ENCODE results near the gene WDR88. TPM values are rescaled to one million over a fixed set of nuclear protein-coding genes. Genes with fewer than 3 reads are reported as not detected.

Gene WDR88
- total RNA-seq, 4 donors from 2014 or later = not detected

DNA sequence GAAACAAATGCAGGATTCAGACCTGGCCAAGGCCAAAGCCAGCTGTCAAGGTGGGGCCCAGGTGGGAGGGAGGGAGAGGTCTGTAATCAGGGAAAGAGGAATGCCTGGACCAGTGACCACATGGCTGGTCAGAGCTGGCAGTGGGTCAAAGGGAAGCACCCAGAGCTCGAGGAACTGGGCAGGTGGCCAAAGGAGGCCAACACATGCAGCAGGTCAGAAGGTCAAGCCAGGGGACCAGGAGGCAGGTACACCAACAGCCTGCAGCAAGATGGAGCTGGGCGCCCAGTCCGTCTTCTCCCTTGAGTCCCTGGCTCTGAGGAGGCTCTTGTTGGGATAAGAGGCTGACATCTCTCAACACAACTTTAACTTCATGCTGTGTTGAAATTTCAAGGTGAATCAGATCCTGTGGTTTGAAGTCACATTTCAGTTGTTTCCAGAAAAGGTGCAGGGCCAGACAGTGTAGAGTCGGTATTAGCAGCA lies 33.8 kb upstream of the WDR88 start:
- H3K9me3 ChIP-seq = no peaks in the 10 kb centered on the region
- H3K27ac ChIP-seq (replicated peaks in 1 of 4) = no peak overlapping the region
- H3K36me3 ChIP-seq = peaks cover 81 to 99% (median 94%) of the 10 kb centered on the region in 4 donors
- intact Hi-C loops (cut with DNase I) = no loop called here
- no peaks in the 10 kb centered on the region for H3K27me3 ChIP-seq
- no peaks in the 10 kb centered on the region for H3K4me1 ChIP-seq
- TF ChIP-seq, protein P1, sequence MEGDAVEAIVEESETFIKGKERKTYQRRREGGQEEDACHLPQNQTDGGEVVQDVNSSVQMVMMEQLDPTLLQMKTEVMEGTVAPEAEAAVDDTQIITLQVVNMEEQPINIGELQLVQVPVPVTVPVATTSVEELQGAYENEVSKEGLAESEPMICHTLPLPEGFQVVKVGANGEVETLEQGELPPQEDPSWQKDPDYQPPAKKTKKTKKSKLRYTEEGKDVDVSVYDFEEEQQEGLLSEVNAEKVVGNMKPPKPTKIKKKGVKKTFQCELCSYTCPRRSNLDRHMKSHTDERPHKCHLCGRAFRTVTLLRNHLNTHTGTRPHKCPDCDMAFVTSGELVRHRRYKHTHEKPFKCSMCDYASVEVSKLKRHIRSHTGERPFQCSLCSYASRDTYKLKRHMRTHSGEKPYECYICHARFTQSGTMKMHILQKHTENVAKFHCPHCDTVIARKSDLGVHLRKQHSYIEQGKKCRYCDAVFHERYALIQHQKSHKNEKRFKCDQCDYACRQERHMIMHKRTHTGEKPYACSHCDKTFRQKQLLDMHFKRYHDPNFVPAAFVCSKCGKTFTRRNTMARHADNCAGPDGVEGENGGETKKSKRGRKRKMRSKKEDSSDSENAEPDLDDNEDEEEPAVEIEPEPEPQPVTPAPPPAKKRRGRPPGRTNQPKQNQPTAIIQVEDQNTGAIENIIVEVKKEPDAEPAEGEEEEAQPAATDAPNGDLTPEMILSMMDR (IDR thresholded peaks at IDR 0.05) = no peak
- TF ChIP-seq EP300 (IDR thresholded peaks at IDR 0.05) = no peak
- no peak for TF ChIP-seq POLR2A (IDR thresholded peaks at IDR 0.05; ENCODE audit: low read depth)
- no peak for TF ChIP-seq POLR2AphosphoS5 (IDR thresholded peaks at IDR 0.05)
- no peak overlapping the region for H3K4me3 ChIP-seq
- WGBS = 75% methylated on average over 4 of the region's 4 CpGs
- no peak for DNase-seq (ENCODE audit: extremely low spot score)

DNA sequence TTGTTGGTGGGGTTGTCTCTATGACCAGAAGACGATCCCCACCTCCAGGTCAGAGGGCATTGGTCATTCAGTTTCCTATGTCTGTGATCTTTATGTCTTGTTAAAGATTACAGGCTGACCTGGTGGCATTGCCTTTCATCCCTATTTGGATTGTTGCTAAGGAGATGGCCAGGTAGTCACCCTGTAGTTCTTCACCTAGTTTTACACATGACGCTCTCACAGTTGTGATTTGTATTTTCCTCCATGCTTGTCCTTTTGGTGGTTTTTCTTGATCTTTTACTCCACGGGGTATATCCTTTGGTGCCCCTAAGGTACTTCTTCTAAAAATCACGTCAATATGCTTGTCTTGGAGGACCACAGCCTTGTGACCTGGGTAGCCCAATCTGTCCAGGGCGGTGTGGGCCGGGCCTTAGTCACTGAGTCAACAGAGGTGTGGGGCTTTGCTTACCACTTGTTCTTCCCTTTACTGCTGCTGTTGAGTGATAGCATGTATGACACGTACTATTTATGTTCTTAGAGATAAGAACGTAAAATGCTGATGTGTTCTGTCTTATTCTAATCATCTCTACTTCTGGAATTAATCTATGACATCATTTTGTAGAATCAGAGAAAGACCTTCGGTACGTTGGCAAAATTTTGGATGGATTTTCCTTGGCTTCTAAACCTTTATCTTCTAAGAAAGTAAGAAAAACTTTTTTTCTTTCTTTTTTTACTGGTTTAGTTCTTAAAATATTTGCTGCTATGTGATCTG lies 30.8 kb upstream of the WDR88 start:
- 90% methylated on average over 10 of the region's 10 CpGs for WGBS

DNA sequence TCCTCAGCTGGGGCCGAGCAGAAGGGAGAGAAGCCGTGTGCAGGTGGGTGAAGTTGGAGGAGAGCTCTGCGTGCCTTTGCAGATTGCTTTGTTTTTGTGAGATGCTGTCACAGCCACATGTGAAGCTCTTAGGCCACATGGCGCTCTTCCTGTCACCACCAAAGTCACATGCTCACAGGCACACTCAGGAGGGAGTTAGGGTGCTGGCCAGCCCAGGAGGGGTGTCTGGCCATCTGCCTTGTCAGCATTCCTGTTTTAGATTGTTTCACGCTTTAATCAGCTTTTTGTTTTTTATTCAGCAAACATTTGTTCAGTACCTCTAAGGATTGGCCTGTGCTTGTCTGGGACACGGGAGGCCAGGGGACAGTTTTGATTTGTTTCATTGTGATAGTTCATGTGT lies 29.0 kb upstream of the WDR88 start:
- WGBS = 89% methylated on average over 6 of the region's 6 CpGs
- Histone ChIP-seq H3K27me3 (no peaks in the 10 kb centered on the region), H3K4me1 (no peaks in the 10 kb centered on the region), H3K4me3 (no peak overlapping the region), H3K27ac (replicated peaks in 1 of 4) (no peak overlapping the region), H3K9me3 (no peaks in the 10 kb centered on the region), H3K36me3 (peaks cover 63 to 99% (median 88%) of the 10 kb centered on the region in 4 donors)
- TF ChIP-seq EP300 (IDR thresholded peaks at IDR 0.05) = no peak
- no peak for TF ChIP-seq POLR2AphosphoS5 (IDR thresholded peaks at IDR 0.05)
- no peak for TF ChIP-seq POLR2A (IDR thresholded peaks at IDR 0.05; ENCODE audit: low read depth)
- TF ChIP-seq, protein P1 (IDR thresholded peaks at IDR 0.05) = no peak
- intact Hi-C loops (cut with DNase I) = no loop called here
- no peak for DNase-seq (ENCODE audit: extremely low spot score)

More for the DNA sequence above, 30.8 kb upstream of the WDR88 start:
- Histone ChIP-seq H3K27me3 (no peaks in the 10 kb centered on the region), H3K27ac (replicated peaks in 1 of 4) (no peak overlapping the region), H3K9me3 (no peaks in the 10 kb centered on the region), H3K36me3 (peaks cover 67 to 99% (median 87%) of the 10 kb centered on the region in 4 donors), H3K4me3 (no peak overlapping the region), H3K4me1 (no peaks in the 10 kb centered on the region)
- no peak for DNase-seq (ENCODE audit: extremely low spot score)
- intact Hi-C loops (cut with DNase I) = no loop called here
- TF ChIP-seq, protein P1 (IDR thresholded peaks at IDR 0.05) = no peak
- no peak for TF ChIP-seq POLR2AphosphoS5 (IDR thresholded peaks at IDR 0.05)
- TF ChIP-seq POLR2A (IDR thresholded peaks at IDR 0.05; ENCODE audit: low read depth) = no peak
- no peak for TF ChIP-seq EP300 (IDR thresholded peaks at IDR 0.05)

DNA sequence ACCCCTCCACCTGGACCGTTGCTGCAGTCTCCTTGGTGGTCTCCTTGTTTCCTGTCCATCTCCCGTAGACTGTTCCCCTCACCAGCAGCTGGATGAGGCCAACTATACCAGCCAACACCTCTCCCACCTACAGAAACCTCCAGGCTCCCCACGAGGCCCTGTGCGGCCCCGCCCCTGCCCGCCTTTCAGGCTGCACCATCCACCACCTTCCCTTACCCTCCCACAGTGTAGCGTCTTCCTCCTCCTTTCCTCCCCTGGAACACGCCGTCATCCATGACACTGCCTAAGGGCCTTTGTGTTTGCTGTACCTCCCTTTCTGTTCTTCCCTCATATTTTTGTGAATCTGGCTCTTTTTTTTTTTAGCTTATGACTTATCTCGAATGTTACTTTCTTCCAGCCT lies 23.8 kb upstream of the WDR88 start:
- Histone ChIP-seq H3K4me3 (no peak overlapping the region), H3K27me3 (no peaks in the 10 kb centered on the region), H3K36me3 (peaks cover 75 to 100% (median 92%) of the 10 kb centered on the region in 4 donors)

DNA sequence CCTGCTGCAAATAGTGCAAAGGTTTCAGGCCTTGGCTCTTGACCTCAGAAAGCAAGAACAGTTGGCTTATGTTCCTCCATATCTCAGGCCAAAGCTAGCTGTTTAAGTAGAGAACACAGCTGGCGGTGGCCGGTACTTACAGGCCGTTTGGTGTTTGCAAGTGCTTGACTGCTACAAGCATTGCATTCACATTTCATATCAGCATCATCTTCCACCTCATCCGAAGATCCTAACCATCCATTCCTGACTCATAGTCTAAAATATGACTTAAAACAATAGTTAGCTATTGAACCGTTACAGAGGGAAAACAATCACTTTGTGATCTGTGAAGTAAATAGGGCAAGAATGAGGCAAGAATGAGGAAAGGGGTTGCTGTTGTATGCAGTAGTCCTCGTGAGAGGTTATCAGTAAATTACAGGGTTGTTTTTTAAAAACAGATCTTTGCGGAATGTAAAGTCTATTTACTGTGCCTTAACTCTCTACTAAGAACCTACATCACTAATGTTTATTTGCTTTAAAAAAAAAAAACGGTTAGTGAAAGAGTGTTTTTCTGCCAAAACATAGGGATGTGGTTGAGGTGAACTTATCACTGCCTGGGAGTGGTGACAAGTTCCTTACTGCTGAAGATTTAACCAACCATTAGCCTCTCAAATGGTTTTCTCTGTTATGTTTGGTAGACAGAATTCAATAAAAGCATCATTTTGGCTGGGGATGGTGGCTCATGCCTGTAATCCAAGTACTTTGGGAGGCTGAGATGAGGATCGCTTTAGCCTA lies 21.6 kb upstream of the WDR88 start:
- DNase-seq (ENCODE audit: extremely low spot score) = no peak
- intact Hi-C loops (cut with DNase I) = no loop called here
- TF ChIP-seq EP300 (IDR thresholded peaks at IDR 0.05) (no peak), POLR2A (IDR thresholded peaks at IDR 0.05; ENCODE audit: low read depth) (no peak), POLR2AphosphoS5 (IDR thresholded peaks at IDR 0.05) (no peak)
- TF ChIP-seq, protein P1 (IDR thresholded peaks at IDR 0.05) = no peak
- peaks cover 78 to 100% (median 95%) of the 10 kb centered on the region in 4 donors for H3K36me3 ChIP-seq
- 88% methylated on average over 9 of the region's 9 CpGs for WGBS
- no peak overlapping the region for H3K27ac ChIP-seq (replicated peaks in 1 of 4)
- no peaks in the 10 kb centered on the region for H3K4me1 ChIP-seq
- H3K9me3 ChIP-seq = no peaks in the 10 kb centered on the region
- no peak overlapping the region for H3K4me3 ChIP-seq
- no peaks in the 10 kb centered on the region for H3K27me3 ChIP-seq

More for the DNA sequence above, 23.8 kb upstream of the WDR88 start:
- H3K9me3 ChIP-seq = no peaks in the 10 kb centered on the region
- DNase-seq (ENCODE audit: extremely low spot score) = no peak
- no peak overlapping the region for H3K27ac ChIP-seq (replicated peaks in 1 of 4)
- TF ChIP-seq POLR2A (IDR thresholded peaks at IDR 0.05; ENCODE audit: low read depth) (no peak), POLR2AphosphoS5 (IDR thresholded peaks at IDR 0.05) (no peak)
- WGBS = 95% methylated on average over 10 of the region's 10 CpGs
- no peaks in the 10 kb centered on the region for H3K4me1 ChIP-seq
- intact Hi-C loops (cut with DNase I) = no loop called here
